PC-3 (cell line): ENCODE measurements around the gene RNF225.

Experiments used
- EZH2 ChIP-seq: fragments of 300-600 bp; sonication (generic); IDR thresholded peaks from one replicate; pipeline ENCODE4 v1.6.1; 2017; ENCODE audit warnings: antibody characterized with exemption, mild to moderate bottlenecking, low read length; ENCODE audit not compliant: unreplicated experiment
- EZH2phosphoT487 ChIP-seq: fragments of 300-600 bp; sonication (generic); IDR thresholded peaks from 2 replicates; pipeline ENCODE4 v1.6.1; 2018; ENCODE audit warnings: mild to moderate bottlenecking, antibody characterized with exemption, low read length, borderline replicate concordance
- TF ChIP-seq, protein P1 (sequence below): fragments of 300-600 bp; sonication (generic); conservative IDR thresholded peaks from 2 replicates; pipeline ENCODE4 v1.5.1; 2017; ENCODE audit warnings: antibody characterized with exemption, low read depth, mild to moderate bottlenecking, low read length

- TF ChIP-seq, protein P1, sequence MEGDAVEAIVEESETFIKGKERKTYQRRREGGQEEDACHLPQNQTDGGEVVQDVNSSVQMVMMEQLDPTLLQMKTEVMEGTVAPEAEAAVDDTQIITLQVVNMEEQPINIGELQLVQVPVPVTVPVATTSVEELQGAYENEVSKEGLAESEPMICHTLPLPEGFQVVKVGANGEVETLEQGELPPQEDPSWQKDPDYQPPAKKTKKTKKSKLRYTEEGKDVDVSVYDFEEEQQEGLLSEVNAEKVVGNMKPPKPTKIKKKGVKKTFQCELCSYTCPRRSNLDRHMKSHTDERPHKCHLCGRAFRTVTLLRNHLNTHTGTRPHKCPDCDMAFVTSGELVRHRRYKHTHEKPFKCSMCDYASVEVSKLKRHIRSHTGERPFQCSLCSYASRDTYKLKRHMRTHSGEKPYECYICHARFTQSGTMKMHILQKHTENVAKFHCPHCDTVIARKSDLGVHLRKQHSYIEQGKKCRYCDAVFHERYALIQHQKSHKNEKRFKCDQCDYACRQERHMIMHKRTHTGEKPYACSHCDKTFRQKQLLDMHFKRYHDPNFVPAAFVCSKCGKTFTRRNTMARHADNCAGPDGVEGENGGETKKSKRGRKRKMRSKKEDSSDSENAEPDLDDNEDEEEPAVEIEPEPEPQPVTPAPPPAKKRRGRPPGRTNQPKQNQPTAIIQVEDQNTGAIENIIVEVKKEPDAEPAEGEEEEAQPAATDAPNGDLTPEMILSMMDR: no peak
- TF ChIP-seq EZH2: no peak
- no peak for TF ChIP-seq EZH2phosphoT487
These were observed 12.2 kb downstream of the RNF225 start for GRCh38 chr19:58407658-58408151.
